ENCODE measurements around the gene ZNF587. TPM values are rescaled to one million over a fixed set of nuclear protein-coding genes. Genes with fewer than 3 reads are reported as not detected.
A peak's percentile ranks its signal among the peaks of the same experiment; 100 is the strongest.
"Not testable (repeated sequence)": the region's sequence is repeated elsewhere in the genome, so short reads cannot be mapped to it uniquely, and the experiment has no call there.

ZNF587 gene
- 36.8 and 60.5 TPM in 2 replicates for total RNA-seq
- polyA plus RNA-seq = 8.8 and 11.5 TPM in 2 replicates

DNA sequence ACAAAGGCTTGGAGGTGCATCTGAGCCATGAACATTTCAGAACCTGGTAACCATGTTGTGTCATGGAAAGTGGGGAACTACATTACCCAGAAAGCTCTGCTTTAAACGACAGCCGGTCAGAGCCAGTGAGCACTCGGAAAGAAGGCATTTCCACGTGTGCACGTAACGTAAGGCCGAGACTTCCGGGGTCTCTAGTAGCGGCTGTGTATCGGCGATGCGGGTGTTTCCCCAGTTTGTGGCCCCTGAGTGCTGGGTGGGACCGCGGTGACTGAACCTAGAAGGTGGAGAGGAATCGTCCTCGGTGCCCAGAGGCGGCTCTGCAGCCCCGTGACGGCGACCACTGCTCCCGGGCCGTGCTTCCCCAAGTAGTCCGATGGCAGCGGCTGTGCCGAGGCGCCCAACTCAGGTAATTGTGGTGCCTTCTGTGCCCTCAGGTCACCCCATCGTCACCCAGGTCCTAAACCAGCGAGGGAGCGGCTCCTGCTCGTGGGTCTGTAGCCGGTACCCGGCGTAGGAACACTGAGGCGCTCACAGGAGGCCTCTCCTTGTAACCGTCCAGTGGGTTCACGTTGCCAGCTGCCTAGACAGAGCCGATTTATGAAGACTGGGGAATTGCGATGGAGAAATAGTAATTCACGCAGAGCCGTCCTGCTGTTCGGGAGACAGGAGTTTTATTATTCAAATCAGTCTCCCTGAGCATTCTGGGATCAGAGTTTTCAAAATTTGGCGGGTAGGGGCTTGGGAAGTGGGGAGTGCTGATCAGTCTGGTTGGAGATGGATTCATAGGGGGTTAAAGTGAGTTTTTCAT, at the start of gene ZNF587:
TSS of gene ZNF587 (plus strand) at position 194 of the 808 bp plus-strand sequence. CDS start at position 374, 180 bp downstream.
- Histone ChIP-seq H3K4me1 (ENCODE audit: insufficient read depth) (peaks cover 20% of the 10 kb centered on the region), H3K79me2 (peaks cover 77% of the 10 kb centered on the region), H3K4me3 (peak within 1 kb of the TSS; percentile 90), H3K4me2 (peak within 1 kb of the TSS; percentile 87), H3K27ac (peak within 1 kb of the TSS; percentile 97), H4K20me1 (ENCODE audit: insufficient read depth, poor library complexity, severe bottlenecking) (peaks cover 11% of the 10 kb centered on the region)
- not testable (repeated sequence) for H3K27me3 ChIP-seq; H3K9me2 ChIP-seq (replicated peaks; ENCODE audit: insufficient read depth); H2AFZ ChIP-seq; H3K9me3 ChIP-seq (ENCODE audit: low read depth); H3K36me3 ChIP-seq (replicated peaks; ENCODE audit: insufficient read depth, low read depth)
- DNase-seq (ENCODE audit: low spot score) = peak; percentile 88
- WGBS (ENCODE audit: low lambda C conversion rate, missing lambda C conversion rate) = 2% methylated on average over 41 of the region's 42 CpGs

GRCh38 chr19:57800696-57801095, 49.0 kb upstream of the ZNF587 start:
- Histone ChIP-seq H3K4me3 (no peak overlapping the region), H3K4me2 (no peak overlapping the region), H3K9me3 (ENCODE audit: low read depth) (no peaks in the 10 kb centered on the region), H3K79me2 (peaks cover 50% of the 10 kb centered on the region), H3K27me3 (no peaks in the 10 kb centered on the region), H3K9me2 (replicated peaks; ENCODE audit: insufficient read depth) (no peaks in the 10 kb centered on the region), H3K4me1 (ENCODE audit: insufficient read depth) (peaks cover 16% of the 10 kb centered on the region), H3K36me3 (replicated peaks; ENCODE audit: insufficient read depth, low read depth) (no peaks in the 10 kb centered on the region), H3K27ac (no peak overlapping the region), H2AFZ (no peak overlapping the region), H4K20me1 (ENCODE audit: insufficient read depth, poor library complexity, severe bottlenecking) (no peaks in the 10 kb centered on the region)
- TF ChIP-seq EZH2 (IDR thresholded peaks at IDR 0.05; ENCODE audit: borderline replicate concordance) = no peak
- no peak for TF ChIP-seq CTCF (IDR thresholded peaks at IDR 0.05; ENCODE audit: poor library complexity)
- no peak for TF ChIP-seq EZH2phosphoT487 (IDR thresholded peaks at IDR 0.05; ENCODE audit: low read depth, severe bottlenecking, unreplicated experiment)
- no peak for DNase-seq (ENCODE audit: low spot score)
- 45% methylated on average over 5 of the region's 5 CpGs for WGBS (ENCODE audit: low lambda C conversion rate, missing lambda C conversion rate)

- Histone ChIP-seq H2AFZ (no peak overlapping the region), H3K9me3 (ENCODE audit: low read depth) (no peaks in the 10 kb centered on the region), H3K4me3 (no peak overlapping the region), H3K79me2 (peaks cover 53% of the 10 kb centered on the region), H3K27ac (no peak overlapping the region), H3K4me1 (ENCODE audit: insufficient read depth) (peaks cover 18% of the 10 kb centered on the region), H3K4me2 (no peak overlapping the region), H3K27me3 (no peaks in the 10 kb centered on the region), H3K36me3 (replicated peaks; ENCODE audit: insufficient read depth, low read depth) (no peaks in the 10 kb centered on the region), H4K20me1 (ENCODE audit: insufficient read depth, poor library complexity, severe bottlenecking) (no peaks in the 10 kb centered on the region), H3K9me2 (replicated peaks; ENCODE audit: insufficient read depth) (no peaks in the 10 kb centered on the region)
- no peak for TF ChIP-seq EZH2phosphoT487 (IDR thresholded peaks at IDR 0.05; ENCODE audit: low read depth, severe bottlenecking, unreplicated experiment)
- no peak for TF ChIP-seq EZH2 (IDR thresholded peaks at IDR 0.05; ENCODE audit: borderline replicate concordance)
- no peak for TF ChIP-seq CTCF (IDR thresholded peaks at IDR 0.05; ENCODE audit: poor library complexity)
- no peak for DNase-seq (ENCODE audit: low spot score)
- 92% methylated on average over 4 of the region's 4 CpGs for WGBS (ENCODE audit: low lambda C conversion rate, missing lambda C conversion rate)
Observed at GRCh38 chr19:57802269-57802668, 47.4 kb upstream of the ZNF587 start.

DNA sequence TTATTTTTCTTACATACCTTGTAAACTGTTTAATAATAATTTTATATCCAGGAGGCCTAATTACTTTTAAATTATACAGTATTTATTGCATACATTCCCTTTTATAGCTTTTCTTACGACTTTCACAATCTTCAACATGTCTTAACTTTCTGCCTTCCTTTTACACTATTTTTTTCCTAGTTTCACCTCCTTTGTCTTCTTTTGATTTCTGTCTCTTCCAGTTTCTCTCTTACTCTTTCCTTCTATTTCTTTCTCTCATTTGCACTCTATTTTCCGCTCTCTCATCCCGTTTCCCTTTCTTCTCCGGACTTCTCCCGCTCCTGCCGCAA, 46.4 kb upstream of the ZNF587 start:
- Histone ChIP-seq H3K9me2 (replicated peaks; ENCODE audit: insufficient read depth) (no peaks in the 10 kb centered on the region), H2AFZ (peak overlapping the region; percentile 54), H3K9me3 (ENCODE audit: low read depth) (no peaks in the 10 kb centered on the region), H3K4me1 (ENCODE audit: insufficient read depth) (peaks cover 18% of the 10 kb centered on the region), H3K4me2 (peak overlapping the region; percentile 86), H3K27me3 (no peaks in the 10 kb centered on the region), H3K79me2 (peaks cover 56% of the 10 kb centered on the region), H3K36me3 (replicated peaks; ENCODE audit: insufficient read depth, low read depth) (no peaks in the 10 kb centered on the region), H3K4me3 (peak overlapping the region; percentile 43), H4K20me1 (ENCODE audit: insufficient read depth, poor library complexity, severe bottlenecking) (no peaks in the 10 kb centered on the region), H3K27ac (peak overlapping the region; percentile 96)
- no peak for DNase-seq (ENCODE audit: low spot score)
- TF ChIP-seq CTCF (IDR thresholded peaks at IDR 0.05; ENCODE audit: poor library complexity) (no peak), EZH2phosphoT487 (IDR thresholded peaks at IDR 0.05; ENCODE audit: low read depth, severe bottlenecking, unreplicated experiment) (no peak), EZH2 (IDR thresholded peaks at IDR 0.05; ENCODE audit: borderline replicate concordance) (no peak)
- 13% methylated on average over 1 of the region's 6 CpGs for WGBS (ENCODE audit: low lambda C conversion rate, missing lambda C conversion rate)
